Mesendoderm (in vitro differentiated cells): ENCODE results near the gene CD160.
"Not testable (repeated sequence)": the region's sequence is repeated elsewhere in the genome, so short reads cannot be mapped to it uniquely, and the experiment has no call there.

ENCODE experiments used
- DNase-seq: peaks from one replicate; pipeline ENCODE4 v3.0.0; 2013
- H2AK5ac ChIP-seq: 2 replicates; pipeline ENCODE4 v1.6.1; 2013; ENCODE audit warnings: low read length, inconsistent platforms
- H2BK120ac ChIP-seq: 2 replicates; pipeline ENCODE4 v1.6.1; 2013; ENCODE audit warnings: low read depth, mild to moderate bottlenecking, low read length, moderate library complexity, mixed read lengths
- H2BK15ac ChIP-seq: replicated peaks from 2 replicates; pipeline ENCODE4 v1.6.1; 2013; ENCODE audit warnings: low read depth, mild to moderate bottlenecking, moderate library complexity
- H2BK5ac ChIP-seq: 2 replicates; pipeline ENCODE4 v1.6.1; 2013; ENCODE audit warnings: low read length, inconsistent platforms
- H3K18ac ChIP-seq: 2 replicates; pipeline ENCODE4 v1.6.1; 2013; ENCODE audit warnings: mild to moderate bottlenecking, low read length, mixed read lengths
- H3K23ac ChIP-seq: one replicate; pipeline ENCODE4 v1.6.1; 2013; ENCODE audit warnings: low read length
- H3K27ac ChIP-seq: 2 replicates; pipeline ENCODE4 v1.5.1; 2013; ENCODE audit warnings: low read depth, mild to moderate bottlenecking, inconsistent platforms, low read length, moderate library complexity
- H3K27me3 ChIP-seq: 2 replicates; pipeline ENCODE4 v1.6.1; 2013; ENCODE audit warnings: low read length, control low read depth, mild to moderate bottlenecking, inconsistent platforms; ENCODE audit not compliant: insufficient read depth, poor library complexity
- H3K36me3 ChIP-seq: 2 replicates; pipeline ENCODE4 v1.6.1; 2013; ENCODE audit warnings: low read length, inconsistent platforms; ENCODE audit not compliant: control insufficient read depth, insufficient read depth
- H3K4ac ChIP-seq: one replicate; pipeline ENCODE4 v1.6.1; 2013; ENCODE audit warnings: low read depth, mild to moderate bottlenecking, low read length, moderate library complexity
- H3K4me1 ChIP-seq: 2 replicates; pipeline ENCODE4 v1.6.1; 2013; ENCODE audit warnings: low read depth, low read length, inconsistent platforms; ENCODE audit not compliant: control insufficient read depth
- H3K4me2 ChIP-seq: 2 replicates; pipeline ENCODE4 v1.6.1; 2013; ENCODE audit warnings: low read length
- H3K4me3 ChIP-seq: 2 replicates; pipeline ENCODE4 v1.5.1; 2013; ENCODE audit warnings: mild to moderate bottlenecking, low read length
- H3K56ac ChIP-seq: one replicate; pipeline ENCODE4 v1.6.1; 2013; ENCODE audit warnings: low read length
- H3K79me1 ChIP-seq: 2 replicates; pipeline ENCODE4 v1.6.1; 2013; ENCODE audit warnings: low read length, inconsistent platforms
- H3K79me2 ChIP-seq: 2 replicates; pipeline ENCODE4 v1.6.1; 2013; ENCODE audit warnings: mild to moderate bottlenecking, low read length; ENCODE audit not compliant: control insufficient read depth, insufficient read depth
- H3K9ac ChIP-seq: 2 replicates; pipeline ENCODE4 v1.6.1; 2013; ENCODE audit warnings: low read length, inconsistent platforms
- H4K5ac ChIP-seq: one replicate; pipeline ENCODE4 v1.6.1; 2013; ENCODE audit warnings: low read length
- H4K8ac ChIP-seq: one replicate; pipeline ENCODE4 v1.6.1; 2013; ENCODE audit warnings: low read depth, mild to moderate bottlenecking, control low read depth, low read length, moderate library complexity
- WGBS: extraction: QIAGEN DNeasy Blood & Tissue Kit; methylation state at CpG from one replicate; pipeline ENCODE4 v1.1.7; 2013; ENCODE audit warnings: low lambda C conversion rate, missing lambda C conversion rate; ENCODE audit not compliant: insufficient coverage; ENCODE audit errors: extremely low coverage; 5-methylcytosine and 5-hydroxymethylcytosine counted together

CD160 gene

DNA sequence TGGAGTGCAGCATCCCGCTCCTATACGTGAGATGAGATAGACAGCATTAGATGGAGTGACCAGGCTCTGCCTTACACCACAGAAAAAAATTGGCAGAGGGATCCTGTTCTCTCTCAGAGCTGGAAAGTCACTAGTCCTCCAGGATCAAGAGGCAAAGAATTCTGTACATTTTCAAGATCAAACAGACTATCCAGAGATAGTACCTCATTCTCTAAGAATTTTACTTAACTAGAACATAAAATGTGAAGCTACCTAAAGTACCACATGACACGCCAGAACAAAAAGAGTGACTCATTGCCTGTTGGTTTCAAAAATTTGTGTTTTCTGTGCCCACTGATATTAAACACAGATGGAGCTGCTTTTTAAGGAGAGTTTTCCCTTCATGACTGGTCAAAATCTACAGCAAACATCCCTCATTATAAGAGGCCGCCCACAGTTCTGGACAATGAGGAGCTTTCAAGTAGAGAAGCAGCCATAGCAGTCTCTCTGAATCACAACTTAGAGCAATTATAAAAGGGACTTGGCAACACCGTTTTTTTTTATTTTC lies 32.3 kb downstream of the CD160 start:
- no peaks in the 10 kb centered on the region for H3K27me3 ChIP-seq
- H2BK15ac ChIP-seq: no peak overlapping the region
- no peak overlapping the region for H2BK5ac ChIP-seq
- H2AK5ac ChIP-seq: no peak overlapping the region
- no peak for DNase-seq
- H3K4me3 ChIP-seq: no peak overlapping the region
- no peak overlapping the region for H3K23ac ChIP-seq
- H3K79me2 ChIP-seq: no peaks in the 10 kb centered on the region
- no peak overlapping the region for H3K4me2 ChIP-seq
- H2BK120ac ChIP-seq: no peak overlapping the region
- no peak overlapping the region for H3K9ac ChIP-seq
- H3K79me1 ChIP-seq: no peaks in the 10 kb centered on the region
- no peak overlapping the region for H4K8ac ChIP-seq
- H3K36me3 ChIP-seq: peaks cover 2% of the 10 kb centered on the region
- H3K4me1 ChIP-seq: no peaks in the 10 kb centered on the region
- no peak overlapping the region for H3K18ac ChIP-seq
- H3K27ac ChIP-seq: no peak overlapping the region
- no CpG with 5 or more reads among the region's 5 CpGs for WGBS
- peak overlapping the region; percentile 16 for H3K4ac ChIP-seq
- H4K5ac ChIP-seq: no peak overlapping the region
- H3K56ac ChIP-seq: no peak overlapping the region

DNA sequence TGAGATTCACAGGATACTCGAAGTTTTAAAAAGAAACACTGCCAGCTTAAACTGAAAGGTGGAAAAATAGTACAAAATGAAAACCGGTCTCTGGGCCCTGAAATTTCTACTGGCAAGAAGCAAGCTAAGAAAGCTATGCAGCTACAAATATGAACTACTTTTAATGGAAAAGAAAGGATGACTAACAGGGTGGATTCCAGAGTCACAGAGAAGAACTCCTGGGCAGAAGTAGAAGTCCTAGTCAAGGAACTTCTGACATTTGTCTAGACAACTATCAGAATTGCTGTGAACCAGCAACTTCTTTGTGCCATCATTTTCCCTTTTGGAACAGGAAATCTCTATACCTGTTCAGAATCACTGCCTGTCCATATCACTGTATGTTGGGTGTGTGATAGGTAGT lies 38.1 kb downstream of the CD160 start:
- no peak for DNase-seq
- H4K5ac ChIP-seq: no peak overlapping the region
- H3K23ac ChIP-seq: no peak overlapping the region
- no peaks in the 10 kb centered on the region for H3K79me1 ChIP-seq
- no peak overlapping the region for H3K4me2 ChIP-seq
- H3K18ac ChIP-seq: no peak overlapping the region
- no peak overlapping the region for H2AK5ac ChIP-seq
- H4K8ac ChIP-seq: no peak overlapping the region
- no peak overlapping the region for H2BK15ac ChIP-seq
- no peak overlapping the region for H3K4ac ChIP-seq
- H3K9ac ChIP-seq: no peak overlapping the region
- no peak overlapping the region for H3K56ac ChIP-seq
- no peaks in the 10 kb centered on the region for H3K36me3 ChIP-seq
- no peaks in the 10 kb centered on the region for H3K4me1 ChIP-seq
- WGBS: no CpG with 5 or more reads among the region's 2 CpGs
- no peaks in the 10 kb centered on the region for H3K27me3 ChIP-seq
- no peak overlapping the region for H3K27ac ChIP-seq
- no peak overlapping the region for H2BK5ac ChIP-seq
- H3K4me3 ChIP-seq: no peak overlapping the region
- H2BK120ac ChIP-seq: no peak overlapping the region
- H3K79me2 ChIP-seq: no peaks in the 10 kb centered on the region

DNA sequence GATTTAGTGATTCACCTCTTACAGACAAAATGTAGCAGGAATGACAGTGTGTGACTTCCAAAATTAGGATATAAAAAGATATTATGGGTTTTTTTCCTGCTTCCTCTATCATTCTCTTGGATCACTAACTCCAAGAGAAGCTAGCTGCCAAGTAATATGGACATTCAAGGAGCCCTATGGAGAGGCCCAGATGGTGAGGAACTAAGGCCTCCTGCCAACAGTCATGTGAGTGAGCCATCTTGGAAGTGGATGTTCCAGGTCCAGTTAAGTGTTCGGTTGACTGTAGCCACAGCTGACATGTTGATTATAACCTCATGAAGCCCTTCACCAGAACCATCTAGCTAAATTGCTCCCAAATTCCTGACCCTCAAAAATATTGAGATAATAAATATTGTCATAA lies 38.8 kb downstream of the CD160 start:
- Histone ChIP-seq H3K27ac (no peak overlapping the region), H2AK5ac (no peak overlapping the region), H3K18ac (no peak overlapping the region), H3K4me3 (no peak overlapping the region), H4K5ac (no peak overlapping the region), H3K9ac (no peak overlapping the region), H3K79me2 (no peaks in the 10 kb centered on the region), H3K36me3 (no peaks in the 10 kb centered on the region), H2BK5ac (no peak overlapping the region), H3K4ac (no peak overlapping the region), H4K8ac (no peak overlapping the region), H3K79me1 (no peaks in the 10 kb centered on the region), H2BK120ac (no peak overlapping the region), H3K4me1 (no peaks in the 10 kb centered on the region), H3K56ac (no peak overlapping the region), H3K4me2 (no peak overlapping the region), H3K23ac (no peak overlapping the region), H2BK15ac (no peak overlapping the region), H3K27me3 (no peaks in the 10 kb centered on the region)
- no peak for DNase-seq
- no CpG with 5 or more reads among the region's 1 CpG for WGBS

DNA sequence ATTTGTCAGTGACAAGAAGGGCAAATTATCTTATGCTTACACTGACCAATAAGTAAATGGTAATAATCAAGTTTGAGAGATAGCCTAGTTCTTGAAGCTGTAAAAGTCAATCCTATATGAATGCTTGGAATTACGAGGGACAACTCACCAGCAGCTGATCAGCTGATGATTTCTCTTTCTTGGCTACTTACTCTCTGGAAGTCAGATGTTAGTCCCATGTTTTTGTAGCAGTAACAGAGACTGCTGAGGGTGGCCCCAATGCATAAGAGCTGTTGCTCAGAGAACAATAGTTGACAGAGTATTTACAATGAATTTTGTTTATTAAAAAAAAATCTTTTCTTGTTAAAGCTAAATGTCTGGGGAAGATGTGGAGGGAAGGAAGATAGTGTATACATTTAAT lies 39.3 kb downstream of the CD160 start:
- H3K4me3 ChIP-seq: no peak overlapping the region
- H3K23ac ChIP-seq: no peak overlapping the region
- no peak overlapping the region for H2BK120ac ChIP-seq
- no peak overlapping the region for H4K8ac ChIP-seq
- no peaks in the 10 kb centered on the region for H3K79me2 ChIP-seq
- no peak overlapping the region for H2BK15ac ChIP-seq
- no peak overlapping the region for H4K5ac ChIP-seq
- H2AK5ac ChIP-seq: no peak overlapping the region
- H3K56ac ChIP-seq: no peak overlapping the region
- H3K27me3 ChIP-seq: no peaks in the 10 kb centered on the region
- H3K18ac ChIP-seq: no peak overlapping the region
- H3K4ac ChIP-seq: no peak overlapping the region
- no peaks in the 10 kb centered on the region for H3K36me3 ChIP-seq
- H3K27ac ChIP-seq: no peak overlapping the region
- no peaks in the 10 kb centered on the region for H3K4me1 ChIP-seq
- H3K9ac ChIP-seq: no peak overlapping the region
- no peak for DNase-seq
- no peak overlapping the region for H2BK5ac ChIP-seq
- H3K79me1 ChIP-seq: no peaks in the 10 kb centered on the region
- H3K4me2 ChIP-seq: no peak overlapping the region
- no CpG with 5 or more reads among the region's 1 CpG for WGBS

DNA sequence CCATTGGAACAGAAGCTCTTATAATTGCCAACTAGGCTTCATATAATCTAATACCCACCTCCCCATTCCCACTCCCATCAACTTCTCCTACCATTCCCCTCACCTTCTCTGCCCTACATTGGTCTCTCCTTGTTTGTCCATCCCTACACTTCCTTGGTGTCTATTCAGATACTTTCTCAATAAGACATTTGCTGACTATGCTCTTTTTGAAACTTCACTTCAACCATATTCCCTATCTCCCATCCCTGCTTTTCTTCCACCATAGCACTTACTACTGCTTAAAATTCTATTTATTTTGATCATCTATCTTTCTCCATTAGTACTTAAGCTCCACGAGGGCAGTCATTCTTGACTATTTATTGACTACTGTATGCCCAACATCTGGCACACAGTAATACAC lies 40.4 kb downstream of the CD160 start:
- H4K8ac ChIP-seq: no peak overlapping the region
- H3K4me3 ChIP-seq: no peak overlapping the region
- WGBS: no CpG with 5 or more reads among the region's 1 CpG
- H3K4ac ChIP-seq: no peak overlapping the region
- H3K18ac ChIP-seq: no peak overlapping the region
- no peak overlapping the region for H2BK120ac ChIP-seq
- H3K56ac ChIP-seq: no peak overlapping the region
- no peaks in the 10 kb centered on the region for H3K36me3 ChIP-seq
- H4K5ac ChIP-seq: no peak overlapping the region
- no peak overlapping the region for H3K9ac ChIP-seq
- H3K79me2 ChIP-seq: no peaks in the 10 kb centered on the region
- H3K27me3 ChIP-seq: no peaks in the 10 kb centered on the region
- H3K23ac ChIP-seq: no peak overlapping the region
- H2AK5ac ChIP-seq: no peak overlapping the region
- no peaks in the 10 kb centered on the region for H3K4me1 ChIP-seq
- H3K4me2 ChIP-seq: no peak overlapping the region
- no peak overlapping the region for H2BK15ac ChIP-seq
- no peak overlapping the region for H3K27ac ChIP-seq
- H3K79me1 ChIP-seq: no peaks in the 10 kb centered on the region
- DNase-seq: no peak
- H2BK5ac ChIP-seq: no peak overlapping the region

DNA sequence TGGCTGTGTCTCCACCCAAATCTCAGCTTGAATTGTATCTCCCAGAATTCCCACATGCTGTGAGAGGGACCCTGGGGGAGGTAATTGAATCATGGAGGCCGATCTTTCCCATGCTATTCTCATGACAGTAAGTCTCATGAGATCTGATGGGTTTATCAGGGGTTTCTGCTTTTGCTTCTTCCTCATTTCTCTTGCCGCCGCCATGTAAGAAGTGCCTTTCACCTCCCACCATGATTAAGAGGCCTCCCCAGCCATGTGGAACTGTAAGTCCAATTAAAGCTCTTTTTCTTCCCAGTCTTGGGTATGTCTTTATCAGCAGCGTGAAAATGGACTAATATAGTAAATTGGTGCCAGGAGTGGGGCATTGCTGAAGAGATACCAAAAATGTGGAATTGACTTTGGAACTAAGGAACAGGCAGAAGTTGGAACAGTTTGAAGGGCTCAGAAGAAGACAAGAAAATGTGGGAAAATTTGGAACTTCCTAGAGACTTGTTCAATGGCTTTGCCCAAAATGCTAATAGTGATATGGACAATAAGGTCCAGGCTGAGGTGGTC lies 41.2 kb downstream of the CD160 start:
- not testable (repeated sequence) for H2AK5ac ChIP-seq, H2BK15ac ChIP-seq, H3K79me1 ChIP-seq, H3K27me3 ChIP-seq, H3K4me3 ChIP-seq, DNase-seq, H3K27ac ChIP-seq, H3K4me1 ChIP-seq, H3K23ac ChIP-seq, H2BK120ac ChIP-seq, H3K56ac ChIP-seq, H3K18ac ChIP-seq, H3K79me2 ChIP-seq, H3K4me2 ChIP-seq, H3K36me3 ChIP-seq, H4K5ac ChIP-seq, H2BK5ac ChIP-seq, H4K8ac ChIP-seq, H3K4ac ChIP-seq, H3K9ac ChIP-seq
- no CpG with 5 or more reads among the region's 4 CpGs for WGBS
